OCI-LY7 (cell line): ENCODE data around the gene KCNIP1.

Source experiments
- CTCF ChIP-seq: fragments of 200-600 bp; sonication (generic); conservative IDR thresholded peaks from 2 replicates; pipeline ENCODE4 v1.5.1; 2014; ENCODE audit warnings: mild to moderate bottlenecking, antibody characterized with exemption, low read length, moderate library complexity, mixed read lengths
- EZH2phosphoT487 ChIP-seq: fragments of 200-600 bp; sonication (generic); IDR thresholded peaks from 2 replicates; pipeline ENCODE4 v1.6.1; 2018; ENCODE audit warnings: low read depth, borderline replicate concordance, mild to moderate bottlenecking, mixed run types, antibody characterized with exemption, low read length, moderate library complexity, mixed read lengths

GRCh38 chr5:170632266-170632984, 128.6 kb downstream of the KCNIP1 start:
- TF ChIP-seq CTCF (no peak), EZH2phosphoT487 (no peak)
